ENCODE measurements around the gene TMEM219. TPM values are rescaled to one million over a fixed set of nuclear protein-coding genes. Genes with fewer than 3 reads are reported as not detected.

Gene TMEM219
- total and polyA plus RNA-seq, 4 donors = 25.5 to 75.9 (median 46.9) TPM

DNA sequence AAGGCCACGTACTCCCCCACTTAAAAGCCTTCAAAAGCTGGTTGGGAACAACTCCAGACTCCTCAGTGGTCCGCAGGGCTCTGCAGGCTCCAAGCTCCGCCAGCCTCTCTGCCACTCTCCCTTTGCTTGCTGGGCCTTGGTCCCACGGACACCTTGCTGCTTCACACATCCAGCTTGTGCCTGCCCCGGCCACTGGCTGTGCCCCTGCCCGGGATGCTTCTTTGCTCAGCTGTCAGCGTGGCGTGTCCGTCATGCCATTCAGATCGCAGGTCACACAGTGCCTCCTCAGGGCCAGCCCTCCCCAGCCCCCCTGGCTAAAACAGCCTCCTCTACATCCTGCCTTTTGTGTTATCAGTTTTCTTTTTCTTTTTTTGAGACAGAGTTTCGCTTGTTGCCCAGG lies 49.8 kb upstream of the TMEM219 start:
- Histone ChIP-seq H3K4me3 (ENCODE audit: low read depth in 1 of 3, low read length in 3 of 3) (no peak overlapping the region), H3K27me3 (ENCODE audit: control insufficient read depth in 4 of 4, insufficient read depth in 4 of 4, low read length in 3 of 4) (no peaks in the 10 kb centered on the region), H3K36me3 (ENCODE audit: control insufficient read depth in 4 of 4, insufficient read depth in 3 of 4, low read depth in 1 of 4, low read length in 3 of 4) (peaks cover 0 to 5% (median 3%) of the 10 kb centered on the region in 4 donors), H3K9me3 (ENCODE audit: control insufficient read depth in 4 of 4, low read length in 3 of 4) (no peaks in the 10 kb centered on the region), H3K9ac (ENCODE audit: low read depth in 1 of 2, low read length in 2 of 2) (no peak overlapping the region), H3K4me1 (ENCODE audit: control insufficient read depth in 4 of 4, insufficient read depth in 4 of 4, low read length in 3 of 4) (no peaks in the 10 kb centered on the region), H3K27ac (ENCODE audit: low read depth in 1 of 2, low read length in 2 of 2) (no peak overlapping the region)
- DNase-seq (ENCODE audit: low spot score) = no peak
- 72% methylated on average over 11 of the region's 11 CpGs for WGBS
- no peak for TF ChIP-seq FOXA2 (IDR thresholded peaks at IDR 0.05)
- no peak for TF ChIP-seq TAF1 (conservative IDR thresholded peaks at IDR 0.05)
- no peak for TF ChIP-seq JUND (IDR thresholded peaks at IDR 0.05)
- TF ChIP-seq, protein P1, sequence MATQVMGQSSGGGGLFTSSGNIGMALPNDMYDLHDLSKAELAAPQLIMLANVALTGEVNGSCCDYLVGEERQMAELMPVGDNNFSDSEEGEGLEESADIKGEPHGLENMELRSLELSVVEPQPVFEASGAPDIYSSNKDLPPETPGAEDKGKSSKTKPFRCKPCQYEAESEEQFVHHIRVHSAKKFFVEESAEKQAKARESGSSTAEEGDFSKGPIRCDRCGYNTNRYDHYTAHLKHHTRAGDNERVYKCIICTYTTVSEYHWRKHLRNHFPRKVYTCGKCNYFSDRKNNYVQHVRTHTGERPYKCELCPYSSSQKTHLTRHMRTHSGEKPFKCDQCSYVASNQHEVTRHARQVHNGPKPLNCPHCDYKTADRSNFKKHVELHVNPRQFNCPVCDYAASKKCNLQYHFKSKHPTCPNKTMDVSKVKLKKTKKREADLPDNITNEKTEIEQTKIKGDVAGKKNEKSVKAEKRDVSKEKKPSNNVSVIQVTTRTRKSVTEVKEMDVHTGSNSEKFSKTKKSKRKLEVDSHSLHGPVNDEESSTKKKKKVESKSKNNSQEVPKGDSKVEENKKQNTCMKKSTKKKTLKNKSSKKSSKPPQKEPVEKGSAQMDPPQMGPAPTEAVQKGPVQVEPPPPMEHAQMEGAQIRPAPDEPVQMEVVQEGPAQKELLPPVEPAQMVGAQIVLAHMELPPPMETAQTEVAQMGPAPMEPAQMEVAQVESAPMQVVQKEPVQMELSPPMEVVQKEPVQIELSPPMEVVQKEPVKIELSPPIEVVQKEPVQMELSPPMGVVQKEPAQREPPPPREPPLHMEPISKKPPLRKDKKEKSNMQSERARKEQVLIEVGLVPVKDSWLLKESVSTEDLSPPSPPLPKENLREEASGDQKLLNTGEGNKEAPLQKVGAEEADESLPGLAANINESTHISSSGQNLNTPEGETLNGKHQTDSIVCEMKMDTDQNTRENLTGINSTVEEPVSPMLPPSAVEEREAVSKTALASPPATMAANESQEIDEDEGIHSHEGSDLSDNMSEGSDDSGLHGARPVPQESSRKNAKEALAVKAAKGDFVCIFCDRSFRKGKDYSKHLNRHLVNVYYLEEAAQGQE (IDR thresholded peaks at IDR 0.05) = no peak
- no peak for TF ChIP-seq GABPA (IDR thresholded peaks at IDR 0.05 in 1 of 2, conservative IDR thresholded peaks at IDR 0.05 in 1 of 2)
- TF ChIP-seq HNF4G (IDR thresholded peaks at IDR 0.05) = no peak
- TF ChIP-seq NR2F2 (IDR thresholded peaks at IDR 0.05) = no peak
- no peak for TF ChIP-seq FOXA1 (IDR thresholded peaks at IDR 0.05)
- TF ChIP-seq, protein P2, sequence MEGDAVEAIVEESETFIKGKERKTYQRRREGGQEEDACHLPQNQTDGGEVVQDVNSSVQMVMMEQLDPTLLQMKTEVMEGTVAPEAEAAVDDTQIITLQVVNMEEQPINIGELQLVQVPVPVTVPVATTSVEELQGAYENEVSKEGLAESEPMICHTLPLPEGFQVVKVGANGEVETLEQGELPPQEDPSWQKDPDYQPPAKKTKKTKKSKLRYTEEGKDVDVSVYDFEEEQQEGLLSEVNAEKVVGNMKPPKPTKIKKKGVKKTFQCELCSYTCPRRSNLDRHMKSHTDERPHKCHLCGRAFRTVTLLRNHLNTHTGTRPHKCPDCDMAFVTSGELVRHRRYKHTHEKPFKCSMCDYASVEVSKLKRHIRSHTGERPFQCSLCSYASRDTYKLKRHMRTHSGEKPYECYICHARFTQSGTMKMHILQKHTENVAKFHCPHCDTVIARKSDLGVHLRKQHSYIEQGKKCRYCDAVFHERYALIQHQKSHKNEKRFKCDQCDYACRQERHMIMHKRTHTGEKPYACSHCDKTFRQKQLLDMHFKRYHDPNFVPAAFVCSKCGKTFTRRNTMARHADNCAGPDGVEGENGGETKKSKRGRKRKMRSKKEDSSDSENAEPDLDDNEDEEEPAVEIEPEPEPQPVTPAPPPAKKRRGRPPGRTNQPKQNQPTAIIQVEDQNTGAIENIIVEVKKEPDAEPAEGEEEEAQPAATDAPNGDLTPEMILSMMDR (IDR thresholded peaks at IDR 0.05; ENCODE audit: low read depth, low read length, missing input control) = no peak
- TF ChIP-seq RXRA (IDR thresholded peaks at IDR 0.05) = no peak
- TF ChIP-seq, protein P3, sequence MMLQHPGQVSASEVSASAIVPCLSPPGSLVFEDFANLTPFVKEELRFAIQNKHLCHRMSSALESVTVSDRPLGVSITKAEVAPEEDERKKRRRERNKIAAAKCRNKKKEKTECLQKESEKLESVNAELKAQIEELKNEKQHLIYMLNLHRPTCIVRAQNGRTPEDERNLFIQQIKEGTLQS (IDR thresholded peaks at IDR 0.05) = no peak

DNA sequence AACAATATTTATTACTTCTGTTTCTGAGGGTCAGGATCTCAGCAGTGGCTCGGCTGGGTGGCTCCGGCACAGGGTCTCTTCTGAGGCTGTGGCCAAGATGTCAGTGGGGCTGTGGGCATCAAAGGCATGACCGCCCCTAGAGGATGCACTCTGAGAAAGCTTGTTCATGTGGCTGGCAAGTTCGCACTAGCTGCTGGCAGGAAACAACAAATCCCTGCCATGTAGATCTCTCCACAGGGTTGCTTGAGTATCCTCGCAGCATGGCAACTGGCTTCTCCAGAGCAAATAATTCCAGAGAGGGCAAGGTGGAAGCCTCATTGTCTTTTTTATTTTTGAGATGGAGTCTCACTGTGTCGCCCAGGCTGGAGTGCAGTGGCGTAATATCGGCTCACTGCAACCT lies 48.4 kb upstream of the TMEM219 start:
- TF ChIP-seq YY1 (IDR thresholded peaks at IDR 0.05) (no peak), SP1 (IDR thresholded peaks at IDR 0.05) (no peak), TAF1 (conservative IDR thresholded peaks at IDR 0.05) (no peak), NR2F2 (IDR thresholded peaks at IDR 0.05) (no peak), FOXA2 (IDR thresholded peaks at IDR 0.05) (no peak)
- TF ChIP-seq, protein P4, sequence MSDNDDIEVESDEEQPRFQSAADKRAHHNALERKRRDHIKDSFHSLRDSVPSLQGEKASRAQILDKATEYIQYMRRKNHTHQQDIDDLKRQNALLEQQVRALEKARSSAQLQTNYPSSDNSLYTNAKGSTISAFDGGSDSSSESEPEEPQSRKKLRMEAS (IDR thresholded peaks at IDR 0.05) = no peak
- DNase-seq (ENCODE audit: low spot score) = no peak
- Histone ChIP-seq H3K4me1 (ENCODE audit: control insufficient read depth in 4 of 4, insufficient read depth in 4 of 4, low read length in 3 of 4) (no peaks in the 10 kb centered on the region), H3K9ac (ENCODE audit: low read depth in 1 of 2, low read length in 2 of 2) (no peak overlapping the region), H3K4me3 (ENCODE audit: low read depth in 1 of 3, low read length in 3 of 3) (no peak overlapping the region), H3K36me3 (ENCODE audit: control insufficient read depth in 4 of 4, insufficient read depth in 3 of 4, low read depth in 1 of 4, low read length in 3 of 4) (peaks cover 0 to 4% (median 3%) of the 10 kb centered on the region in 4 donors), H3K9me3 (ENCODE audit: control insufficient read depth in 4 of 4, low read length in 3 of 4) (no peaks in the 10 kb centered on the region), H3K27ac (ENCODE audit: low read depth in 1 of 2, low read length in 2 of 2) (no peak overlapping the region), H3K27me3 (ENCODE audit: control insufficient read depth in 4 of 4, insufficient read depth in 4 of 4, low read length in 3 of 4) (no peaks in the 10 kb centered on the region)
- 98% methylated on average over 8 of the region's 8 CpGs for WGBS
